ENCODE results near the gene ZNF148. TPM values are rescaled to one million over a fixed set of nuclear protein-coding genes. Genes with fewer than 3 reads are reported as not detected.

The ZNF148 gene
- total RNA-seq, 1 donor from 2014 or later, result 44.5 TPM

- peak; percentile 86 for FAIRE-seq
- peak overlapping the region; percentile 34 for H3K4me3 Mint-ChIP-seq (ENCODE audit: unreplicated experiment)
Measured at GRCh38 chr3:125213946-125214542, 161.1 kb downstream of the ZNF148 start.

DNA sequence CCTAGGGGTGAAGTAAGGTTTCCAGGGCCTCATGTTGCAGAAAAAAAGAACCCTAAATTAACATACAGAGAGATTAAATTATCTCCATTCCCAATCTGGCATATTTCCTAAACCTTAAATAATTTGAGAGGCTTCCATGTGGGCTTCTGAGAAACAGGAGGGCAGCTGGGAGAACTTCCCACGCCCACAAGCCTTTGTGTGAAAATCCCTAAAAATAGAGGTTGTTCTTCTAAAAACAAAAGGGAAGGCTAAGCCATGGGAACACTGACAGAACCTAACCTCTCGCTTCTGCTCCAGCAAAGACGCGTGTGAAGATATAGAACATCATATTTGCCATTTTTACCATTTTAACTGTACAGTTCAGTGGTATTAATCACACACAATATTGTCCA is 161.8 kb downstream of the ZNF148 start:
- Histone ChIP-seq H3K4me2 (ENCODE audit: low read length) (peak overlapping the region; percentile 86), H2AFZ (ENCODE audit: low read depth, low read length) (peak overlapping the region; percentile 69), H3K4me3 (ENCODE audit: insufficient read depth, low read depth, low read length) (no peak overlapping the region), H3K79me2 (ENCODE audit: insufficient read depth, low read length) (no peaks in the 10 kb centered on the region), H3K9ac (ENCODE audit: low read length) (peak overlapping the region; percentile 39), H3K27ac (ENCODE audit: low read depth, low read length) (peak overlapping the region; percentile 56), H3K36me3 (ENCODE audit: insufficient read depth, low read length) (no peaks in the 10 kb centered on the region), H3K27me3 (ENCODE audit: insufficient read depth, low read length) (no peaks in the 10 kb centered on the region), H3K9me3 (ENCODE audit: insufficient read depth, low read depth, low read length) (no peaks in the 10 kb centered on the region), H3K4me1 (ENCODE audit: insufficient read depth, low read length) (peaks cover 28% of the 10 kb centered on the region), H4K20me1 (ENCODE audit: insufficient read depth, low read length) (no peaks in the 10 kb centered on the region)
- peaks cover 15% of the 10 kb centered on the region for H3K27me3 Mint-ChIP-seq (ENCODE audit: low read depth, unreplicated experiment)
- no peak overlapping the region for H3K27ac Mint-ChIP-seq (ENCODE audit: unreplicated experiment)
- FAIRE-seq (no peak), DNase-seq (ENCODE audit: low read depth) (no peak)
- H3K4me1 Mint-ChIP-seq (ENCODE audit: low read depth, unreplicated experiment), result peaks cover 7% of the 10 kb centered on the region
- H3K4me3 Mint-ChIP-seq (ENCODE audit: unreplicated experiment), result peak overlapping the region; percentile 34
- TF ChIP-seq CTCF (IDR thresholded peaks at IDR 0.05; ENCODE audit: insufficient read depth, low read depth, low read length) (no peak), EZH2 (IDR thresholded peaks at IDR 0.05; ENCODE audit: insufficient read depth, low read length) (no peak)
- no peaks in the 10 kb centered on the region for H3K36me3 Mint-ChIP-seq (ENCODE audit: low read depth, unreplicated experiment)
- H3K9me3 Mint-ChIP-seq (ENCODE audit: unreplicated experiment), result no peaks in the 10 kb centered on the region

More at GRCh38 chr3:125213946-125214542, 161.1 kb downstream of the ZNF148 start:
- H3K9me3 Mint-ChIP-seq (ENCODE audit: unreplicated experiment), result no peaks in the 10 kb centered on the region
- H3K4me1 Mint-ChIP-seq (ENCODE audit: low read depth, unreplicated experiment), result peaks cover 7% of the 10 kb centered on the region
- H3K27ac Mint-ChIP-seq (ENCODE audit: unreplicated experiment), result no peak overlapping the region
- peak; percentile 86 for DNase-seq (ENCODE audit: low read depth)
- H3K27me3 Mint-ChIP-seq (ENCODE audit: low read depth, unreplicated experiment), result peaks cover 15% of the 10 kb centered on the region
- H3K9me3 ChIP-seq (ENCODE audit: insufficient read depth, low read depth, low read length), result no peaks in the 10 kb centered on the region
- H4K20me1 ChIP-seq (ENCODE audit: insufficient read depth, low read length), result no peaks in the 10 kb centered on the region
- H3K79me2 ChIP-seq (ENCODE audit: insufficient read depth, low read length), result no peaks in the 10 kb centered on the region
- no peak overlapping the region for H2AFZ ChIP-seq (ENCODE audit: low read depth, low read length)
- no peaks in the 10 kb centered on the region for H3K36me3 Mint-ChIP-seq (ENCODE audit: low read depth, unreplicated experiment)
- peaks cover 28% of the 10 kb centered on the region for H3K4me1 ChIP-seq (ENCODE audit: insufficient read depth, low read length)
- no peak overlapping the region for H3K4me3 ChIP-seq (ENCODE audit: insufficient read depth, low read depth, low read length)
- H3K27ac ChIP-seq (ENCODE audit: low read depth, low read length), result peak overlapping the region; percentile 56
- H3K27me3 ChIP-seq (ENCODE audit: insufficient read depth, low read length), result no peaks in the 10 kb centered on the region
- TF ChIP-seq EZH2 (IDR thresholded peaks at IDR 0.05; ENCODE audit: insufficient read depth, low read length), result no peak
- no peak for TF ChIP-seq CTCF (IDR thresholded peaks at IDR 0.05; ENCODE audit: insufficient read depth, low read depth, low read length)
- peak overlapping the region; percentile 86 for H3K4me2 ChIP-seq (ENCODE audit: low read length)
- H3K9ac ChIP-seq (ENCODE audit: low read length), result peak overlapping the region; percentile 39
- no peaks in the 10 kb centered on the region for H3K36me3 ChIP-seq (ENCODE audit: insufficient read depth, low read length)

Data from astrocyte (in vitro differentiated cells and primary cell).